HG03457 (cell line): ENCODE measurements around the gene EFNA5.

ENCODE experiments used
- ATAC-seq: cut with Tn5 transposase; IDR thresholded peaks from one replicate; pipeline ENCODE4 v1.9.1; 2021; ENCODE audit warnings: moderate number of reproducible peaks; ENCODE audit not compliant: unreplicated experiment

Gene EFNA5

GRCh38 chr5:107523029-107523680 is 147.6 kb downstream of the EFNA5 start:
- ATAC-seq, result no peak

GRCh38 chr5:107522456-107522855 is 148.3 kb downstream of the EFNA5 start:
- ATAC-seq, result no peak

- no peak for ATAC-seq
These were observed 150.8 kb downstream of the EFNA5 start for GRCh38 chr5:107519900-107520354.

GRCh38 chr5:107518616-107519015 is 152.1 kb downstream of the EFNA5 start:
- no peak for ATAC-seq

- ATAC-seq, result no peak
These were observed 152.5 kb downstream of the EFNA5 start for GRCh38 chr5:107518190-107518589.

- no peak for ATAC-seq
These were observed 153.3 kb downstream of the EFNA5 start for GRCh38 chr5:107517185-107518033.

- ATAC-seq, result no peak
These were observed 154.1 kb downstream of the EFNA5 start for GRCh38 chr5:107516452-107517184.

GRCh38 chr5:107515521-107516080 is 155.1 kb downstream of the EFNA5 start:
- ATAC-seq, result no peak

GRCh38 chr5:107514305-107514704 is 156.4 kb downstream of the EFNA5 start:
- ATAC-seq, result no peak

- no peak for ATAC-seq
These were observed 157.2 kb downstream of the EFNA5 start for GRCh38 chr5:107513337-107514085.

GRCh38 chr5:107512029-107512428 is 158.7 kb downstream of the EFNA5 start:
- ATAC-seq, result no peak

- no peak for ATAC-seq
These were observed 160.6 kb downstream of the EFNA5 start for GRCh38 chr5:107510125-107510524.

- no peak for ATAC-seq
These were observed 162.6 kb downstream of the EFNA5 start for GRCh38 chr5:107508097-107508496.

GRCh38 chr5:107505763-107506534 is 164.8 kb downstream of the EFNA5 start:
- ATAC-seq, result no peak

GRCh38 chr5:107504424-107504823 is 166.3 kb downstream of the EFNA5 start:
- no peak for ATAC-seq

GRCh38 chr5:107502676-107503060 is 168.1 kb downstream of the EFNA5 start:
- no peak for ATAC-seq

- ATAC-seq, result no peak
These were observed 168.6 kb downstream of the EFNA5 start for GRCh38 chr5:107501965-107502675.

- ATAC-seq, result no peak
These were observed 169.9 kb downstream of the EFNA5 start for GRCh38 chr5:107500840-107501239.

- no peak for ATAC-seq
These were observed 170.4 kb downstream of the EFNA5 start for GRCh38 chr5:107500347-107500746.
